WTC11 (cell line): ENCODE results near the gene NRBF2. TPM values are rescaled to one million over a fixed set of nuclear protein-coding genes. Genes with fewer than 3 reads are reported as not detected.

Experiments used
- ATAC-seq: fragments of 200-7000 bp; cut with Tn5 transposase; 2 replicates; pipeline ENCODE4 v1.10.0; 2021; ENCODE audit warnings: mild to moderate bottlenecking, moderate library complexity
- CTCF ChIA-PET: fragments of 300-600 bp; sonication (Branson Sonifier 250); formaldehyde crosslinking; loops from one replicate; lab custom pipeline; 2021; ENCODE audit warnings: antibody characterized with exemption; lab: Charles Lee
- POLR2A ChIA-PET: fragments of 350-600 bp; sonication (Branson Sonifier 250); formaldehyde crosslinking; loops from one replicate; lab custom pipeline; 2021; ENCODE audit warnings: antibody characterized with exemption; lab: Charles Lee
- DNase-seq: peaks from one replicate; pipeline ENCODE4 v3.0.0; 2021; ENCODE audit warnings: low spot score
- H3K27ac Mint-ChIP-seq: 2 replicates; pipeline ENCODE4 v1.8.0; 2021; ENCODE audit warnings: mixed read lengths
- H3K27me3 Mint-ChIP-seq: 2 replicates; pipeline ENCODE4 v1.8.0; 2021; ENCODE audit warnings: low read depth, mild to moderate bottlenecking, moderate library complexity, mixed read lengths
- H3K36me3 Mint-ChIP-seq: 2 replicates; pipeline ENCODE4 v1.8.0; 2021; ENCODE audit warnings: mixed read lengths
- H3K4me1 Mint-ChIP-seq: 2 replicates; pipeline ENCODE4 v1.8.0; 2022; ENCODE audit warnings: mixed read lengths
- H3K4me3 Mint-ChIP-seq: 2 replicates; pipeline ENCODE4 v1.8.0; 2021; ENCODE audit warnings: mild to moderate bottlenecking, moderate library complexity, mixed read lengths
- H3K9me3 Mint-ChIP-seq: 2 replicates; pipeline ENCODE4 v1.8.0; 2021; ENCODE audit warnings: mixed read lengths
- AR ChIP-seq: fragments of 250-450 bp; sonication (Bioruptor Pico); IDR thresholded peaks from 2 replicates; pipeline ENCODE4 v1.9.0; 2021; ENCODE audit warnings: mild to moderate bottlenecking
- CREB1 ChIP-seq: sonication (generic); formaldehyde crosslinking; IDR thresholded peaks from 2 replicates; pipeline ENCODE4 v1.8.0; 2023; ENCODE audit warnings: mild to moderate bottlenecking, missing genetic modification reagents
- CTCF ChIP-seq: fragments of 200-600 bp; IDR thresholded peaks from 2 replicates; pipeline ENCODE4 v1.8.0; 2022; ENCODE audit warnings: antibody characterized with exemption
- E2F1 ChIP-seq: sonication (generic); formaldehyde crosslinking; IDR thresholded peaks from 2 replicates; pipeline ENCODE4 v1.8.0; 2022; ENCODE audit warnings: mild to moderate bottlenecking, missing genetic modification reagents
- E2F5 ChIP-seq: sonication (generic); formaldehyde crosslinking; IDR thresholded peaks from 2 replicates; pipeline ENCODE4 v1.8.1; 2022; ENCODE audit warnings: mild to moderate bottlenecking, moderate library complexity, missing genetic modification reagents
- ETV6 ChIP-seq: sonication (generic); formaldehyde crosslinking; IDR thresholded peaks from 2 replicates; pipeline ENCODE4 v1.8.1; 2022; ENCODE audit warnings: mild to moderate bottlenecking, missing genetic modification reagents
- HMGXB4 ChIP-seq: sonication (generic); formaldehyde crosslinking; IDR thresholded peaks from 2 replicates; pipeline ENCODE4 v1.8.1; 2023; ENCODE audit warnings: mild to moderate bottlenecking, moderate library complexity, missing genetic modification reagents
- KAT7 ChIP-seq: sonication (generic); formaldehyde crosslinking; IDR thresholded peaks from 2 replicates; pipeline ENCODE4 v1.8.1; 2023; ENCODE audit warnings: missing genetic modification reagents, mild to moderate bottlenecking, borderline replicate concordance
- MXD4 ChIP-seq: fragments of 250-450 bp; sonication (Bioruptor Pico); IDR thresholded peaks from 2 replicates; pipeline ENCODE4 v1.8.0; 2021; ENCODE audit warnings: mild to moderate bottlenecking, moderate library complexity, borderline replicate concordance
- NFATC4 ChIP-seq: fragments of 250-450 bp; sonication (Bioruptor Pico); IDR thresholded peaks from 2 replicates; pipeline ENCODE4 v1.9.0; 2021; ENCODE audit warnings: mild to moderate bottlenecking
- SMAD3 ChIP-seq: sonication (generic); formaldehyde crosslinking; IDR thresholded peaks from 2 replicates; pipeline ENCODE4 v1.8.0; 2022; ENCODE audit warnings: missing genetic modification reagents, mild to moderate bottlenecking, borderline replicate concordance
- SMAD4 ChIP-seq: sonication (generic); formaldehyde crosslinking; IDR thresholded peaks from 2 replicates; pipeline ENCODE4 v1.8.0; 2022; ENCODE audit warnings: mild to moderate bottlenecking, missing genetic modification reagents
- TP53 ChIP-seq: sonication (generic); formaldehyde crosslinking; IDR thresholded peaks from 2 replicates; pipeline ENCODE4 v1.8.1; 2023; ENCODE audit warnings: mild to moderate bottlenecking, missing genetic modification reagents
- ZBTB43 ChIP-seq: sonication (generic); formaldehyde crosslinking; IDR thresholded peaks from 2 replicates; pipeline ENCODE4 v1.8.1; 2023; ENCODE audit warnings: mild to moderate bottlenecking, missing genetic modification reagents
- ZNF423 ChIP-seq: fragments of 250-450 bp; sonication (Bioruptor Pico); IDR thresholded peaks from 2 replicates; pipeline ENCODE4 v2.1.2; 2022; ENCODE audit warnings: mild to moderate bottlenecking, moderate library complexity
- total RNA-seq: library from RNA; stranded (reverse); gene quantifications from 3 replicates; pipeline ENCODE4 v1.2.3, GENCODE V29; 2021

Gene NRBF2
- total RNA-seq, 1 experiment from 2014 or later: 25.9 TPM

- ATAC-seq: no peak
- Mint-ChIP-seq H3K36me3 (peaks cover 19% of the 10 kb centered on the region), H3K9me3 (no peaks in the 10 kb centered on the region), H3K27me3 (no peaks in the 10 kb centered on the region)
- CTCF ChIA-PET: interaction anchor here (0.7 to 1.1 kb wide), 4 partner anchors 11 to 664 kb away, joined by 3 to 4 read pairs (median 3); partner anchors contain the start of gene EGR2
- TF ChIP-seq ZBTB43 (CRISPR knock-in tag): no peak
- TF ChIP-seq E2F5 (CRISPR knock-in tag): no peak
- TF ChIP-seq CREB1 (CRISPR knock-in tag): no peak
- no peak for TF ChIP-seq AR (CRISPR knock-in tag)
- TF ChIP-seq MXD4 (CRISPR knock-in tag): no peak
- TF ChIP-seq ETV6 (CRISPR knock-in tag): no peak
- TF ChIP-seq TP53 (CRISPR knock-in tag): no peak
- no peak for TF ChIP-seq NFATC4
- TF ChIP-seq SMAD3 (CRISPR knock-in tag): no peak
- no peak for TF ChIP-seq KAT7 (CRISPR knock-in tag)
- no peak for TF ChIP-seq CTCF
- TF ChIP-seq ZNF423 (CRISPR knock-in tag): no peak
- TF ChIP-seq E2F1 (CRISPR knock-in tag): no peak
- TF ChIP-seq SMAD4 (CRISPR knock-in tag): no peak
- TF ChIP-seq HMGXB4 (CRISPR knock-in tag): no peak
- TF ChIP-seq, all 79 proteins: peak for 0
- POLR2A ChIA-PET: no interaction called here
- 0 out of 2 replicates have a peak, but pooled peaks cover 4% of the 10 kb centered on the region for H3K4me1 Mint-ChIP-seq
- no peak overlapping the region for H3K4me3 Mint-ChIP-seq
- no peak for DNase-seq
- no peak overlapping the region for H3K27ac Mint-ChIP-seq
Measured at GRCh38 chr10:63156236-63156635, 23.1 kb downstream of the NRBF2 start.
